A549 (cell line): ENCODE measurements around the gene CHD6. TPM values are rescaled to one million over a fixed set of nuclear protein-coding genes. Genes with fewer than 3 reads are reported as not detected.

Source experiments
- ATAC-seq, 2 experiments: fragments of 200-7000 bp in 1 of 2; fragments of >200 bp in 1 of 2; cut with Nextera tagmentation in 1 of 2; cut with Tn5 transposase in 1 of 2; 3 replicates each; pipeline versions ENCODE4 v1.8.0 to v1.9.1; 2018 to 2020; ENCODE audit warnings: mild to moderate bottlenecking in 1 of 2, moderate library complexity in 1 of 2
- CTCF ChIA-PET: fragments of 300-600 bp; sonication (Branson Sonifier 250); formaldehyde crosslinking; extraction: SDS; loops from one replicate; lab custom pipeline; 2021; ENCODE audit warnings: antibody characterized with exemption, inconsistent platforms; lab: Yijun Ruan, JAX
- POLR2A ChIA-PET: fragments of 350-600 bp; formaldehyde crosslinking; extraction: SDS; loops from one replicate; lab custom pipeline; 2021; ENCODE audit warnings: antibody characterized with exemption, inconsistent platforms; lab: Yijun Ruan, JAX
- DNase-seq, 2 experiments: peaks; one replicate each; pipeline versions ENCODE4 v3.0.0 to v3.0.0-alpha.2; 2011 to 2016; ENCODE audit warnings: low read depth in 1 of 2, low spot score in 1 of 2
- FAIRE-seq: peaks from 2 replicates; lab custom pipeline; 2011; peaks lifted over from hg19 to GRCh38; lab: Jason Lieb, UNC
- H3K27ac ChIP-seq, 2 experiments: fragments of >200 bp; sonication (Bioruptor Twin); formaldehyde crosslinking; 3 replicates each; pipeline ENCODE4 v1.5.1; 2016 to 2017
- H3K4me1 ChIP-seq: fragments of >200 bp; sonication (Bioruptor Twin); formaldehyde crosslinking; 3 replicates; pipeline ENCODE4 v1.6.1; 2016
- H3K4me2 ChIP-seq: fragments of >200 bp; sonication (Bioruptor Twin); formaldehyde crosslinking; 3 replicates; pipeline ENCODE4 v1.6.1; 2016
- H3K4me3 ChIP-seq: fragments of >200 bp; sonication (Bioruptor Twin); formaldehyde crosslinking; 3 replicates; pipeline ENCODE4 v1.5.1; 2016
- H3K9me3 ChIP-seq: fragments of >200 bp; sonication (Bioruptor Twin); formaldehyde crosslinking; 3 replicates; pipeline ENCODE4 v1.6.1; 2016
- GATA3 ChIP-seq: IDR thresholded peaks from 2 replicates; pipeline ENCODE4 v1.6.1; 2012; ENCODE audit warnings: borderline replicate concordance
- HOXA7 ChIP-seq: fragments of 250-450 bp; sonication (Bioruptor Pico); IDR thresholded peaks from 2 replicates; pipeline ENCODE4 v1.5.0; 2020; ENCODE audit warnings: mild to moderate bottlenecking, moderate library complexity
- KDM1A ChIP-seq: fragments of 200-600 bp; sonication (generic); IDR thresholded peaks from 2 replicates; pipeline ENCODE4 v1.6.1; 2016; ENCODE audit warnings: low read depth, mild to moderate bottlenecking
- MAZ ChIP-seq: fragments of 150-350 bp; IDR thresholded peaks from 2 replicates; pipeline ENCODE4 v1.6.1; 2014; ENCODE audit warnings: antibody characterized with exemption, low read depth, low read length, borderline replicate concordance
- NR3C1 ChIP-seq: fragments of >200 bp; sonication (Bioruptor Twin); formaldehyde crosslinking; IDR thresholded peaks from 3 replicates; pipeline ENCODE4 v1.6.1; 2017
- PHF8 ChIP-seq: fragments of 200-600 bp; sonication (generic); IDR thresholded peaks from 2 replicates; pipeline ENCODE4 v1.6.1; 2016; ENCODE audit warnings: low read depth, mild to moderate bottlenecking, antibody characterized with exemption, moderate library complexity, borderline replicate concordance
- RFX5 ChIP-seq: fragments of 450-650 bp; IDR thresholded peaks from 2 replicates; pipeline ENCODE4 v1.7.1; 2014; ENCODE audit warnings: antibody characterized with exemption, mild to moderate bottlenecking, moderate library complexity
- RNF2 ChIP-seq: fragments of 200-600 bp; sonication (generic); IDR thresholded peaks from 2 replicates; pipeline ENCODE4 v1.6.1; 2016; ENCODE audit warnings: low read depth, mild to moderate bottlenecking, antibody characterized with exemption, moderate library complexity, borderline replicate concordance
- TP53 ChIP-seq: fragments of 250-450 bp; sonication (Bioruptor Pico); IDR thresholded peaks from 2 replicates; pipeline ENCODE4 v1.5.0; 2021; ENCODE audit warnings: mild to moderate bottlenecking, moderate library complexity
- WGBS: methylation state at CpG from one replicate; pipeline ENCODE4 v1.1.6; 2017; ENCODE audit errors: missing lambda C conversion rate; 5-methylcytosine and 5-hydroxymethylcytosine counted together
- polyA plus RNA-seq, 4 experiments: library from polyadenylated mRNA; depleted of rRNA in 3 of 4; stranded (reverse); fragments of >200 nt; fragmentation: RNase III in 1 of 4; extraction: RNeasy Plus Mini Kit Qiagen cat#74134 plus additional on column Dnase treatment in 1 of 4; gene quantifications; 2 replicates in 3 of 4; 3 replicates in 1 of 4; pipeline ENCODE4 v1.2.3, GENCODE V29; 2011 to 2017
- TF ChIP-seq, protein P1 (sequence below): fragments of 250-450 bp; sonication (Bioruptor Pico); IDR thresholded peaks from 2 replicates; pipeline ENCODE4 v1.5.0; 2021; ENCODE audit warnings: mild to moderate bottlenecking, moderate library complexity, borderline replicate concordance
- TF ChIP-seq, protein P2 (sequence below): fragments of 450-650 bp; IDR thresholded peaks from 2 replicates; pipeline ENCODE4 v1.6.1; 2014; ENCODE audit warnings: antibody characterized with exemption
- TF ChIP-seq, protein P3 (sequence below): fragments of 200-600 bp; sonication (generic); IDR thresholded peaks from 2 replicates; pipeline ENCODE4 v1.6.1; 2016; ENCODE audit warnings: antibody characterized with exemption, mild to moderate bottlenecking, moderate library complexity
- TF ChIP-seq, protein P4 (sequence below): fragments of 250-450 bp; sonication (Bioruptor Pico); IDR thresholded peaks from 2 replicates; pipeline ENCODE4 v1.5.0; 2020; ENCODE audit warnings: low read depth, mild to moderate bottlenecking, moderate library complexity

The CHD6 gene
- polyA plus RNA-seq, 2 of the 4 experiments (the other 2 are of a cell fraction), result 8.2 to 22.6 TPM

DNA sequence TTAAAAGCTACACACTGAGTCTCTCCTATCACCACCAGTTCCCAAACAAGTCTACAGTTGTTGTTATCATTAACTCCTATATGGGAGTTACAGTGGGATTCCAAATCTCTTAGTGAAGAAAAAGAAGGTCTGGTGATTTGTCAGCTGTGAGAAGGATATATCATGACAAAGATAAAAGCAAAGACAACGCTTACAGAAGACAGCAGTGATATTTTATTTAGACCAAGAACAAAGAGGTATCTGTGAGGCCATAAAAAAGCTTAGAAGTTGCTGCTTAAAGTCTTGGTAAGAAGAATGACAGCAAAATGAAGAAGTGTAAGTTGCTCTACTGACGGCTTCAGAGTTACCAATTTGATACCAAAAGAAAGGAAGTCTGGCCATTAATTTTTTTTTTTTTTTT is 47.2 kb downstream of the CHD6 start:
- Histone ChIP-seq H3K9me3 (no peaks in the 10 kb centered on the region), H3K4me3 (no peak overlapping the region), H3K4me2 (no peak overlapping the region), H3K4me1 (peaks cover 13% of the 10 kb centered on the region), H3K27ac (no peak overlapping the region)
- FAIRE-seq (no peak), ATAC-seq (no peak), DNase-seq (no peak)
- ChIA-PET CTCF (interaction anchor here (0.6 to 0.7 kb wide), 2 partner anchors 76 to 924 kb away, joined by 3 read pairs; no protein-coding TSS in a partner anchor), POLR2A (interaction anchor here (0.6 kb wide), 1 partner anchor 37 kb away, joined by 4 read pairs; no protein-coding TSS in a partner anchor)
- 92% methylated on average over 2 of the region's 2 CpGs for WGBS
- TF ChIP-seq RNF2, result no peak
- TF ChIP-seq PHF8, result no peak
- TF ChIP-seq, protein P1, sequence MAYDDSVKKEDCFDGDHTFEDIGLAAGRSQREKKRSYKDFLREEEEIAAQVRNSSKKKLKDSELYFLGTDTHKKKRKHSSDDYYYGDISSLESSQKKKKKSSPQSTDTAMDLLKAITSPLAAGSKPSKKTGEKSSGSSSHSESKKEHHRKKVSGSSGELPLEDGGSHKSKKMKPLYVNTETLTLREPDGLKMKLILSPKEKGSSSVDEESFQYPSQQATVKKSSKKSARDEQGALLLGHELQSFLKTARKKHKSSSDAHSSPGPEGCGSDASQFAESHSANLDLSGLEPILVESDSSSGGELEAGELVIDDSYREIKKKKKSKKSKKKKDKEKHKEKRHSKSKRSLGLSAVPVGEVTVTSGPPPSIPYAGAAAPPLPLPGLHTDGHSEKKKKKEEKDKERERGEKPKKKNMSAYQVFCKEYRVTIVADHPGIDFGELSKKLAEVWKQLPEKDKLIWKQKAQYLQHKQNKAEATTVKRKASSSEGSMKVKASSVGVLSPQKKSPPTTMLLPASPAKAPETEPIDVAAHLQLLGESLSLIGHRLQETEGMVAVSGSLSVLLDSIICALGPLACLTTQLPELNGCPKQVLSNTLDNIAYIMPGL (CRISPR knock-in tag), result no peak
- TF ChIP-seq, protein P2, sequence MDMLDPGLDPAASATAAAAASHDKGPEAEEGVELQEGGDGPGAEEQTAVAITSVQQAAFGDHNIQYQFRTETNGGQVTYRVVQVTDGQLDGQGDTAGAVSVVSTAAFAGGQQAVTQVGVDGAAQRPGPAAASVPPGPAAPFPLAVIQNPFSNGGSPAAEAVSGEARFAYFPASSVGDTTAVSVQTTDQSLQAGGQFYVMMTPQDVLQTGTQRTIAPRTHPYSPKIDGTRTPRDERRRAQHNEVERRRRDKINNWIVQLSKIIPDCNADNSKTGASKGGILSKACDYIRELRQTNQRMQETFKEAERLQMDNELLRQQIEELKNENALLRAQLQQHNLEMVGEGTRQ, result no peak
- no peak for TF ChIP-seq GATA3
- no peak for TF ChIP-seq HOXA7 (CRISPR knock-in tag)
- no peak for TF ChIP-seq TP53 (CRISPR knock-in tag)
- TF ChIP-seq, protein P3, sequence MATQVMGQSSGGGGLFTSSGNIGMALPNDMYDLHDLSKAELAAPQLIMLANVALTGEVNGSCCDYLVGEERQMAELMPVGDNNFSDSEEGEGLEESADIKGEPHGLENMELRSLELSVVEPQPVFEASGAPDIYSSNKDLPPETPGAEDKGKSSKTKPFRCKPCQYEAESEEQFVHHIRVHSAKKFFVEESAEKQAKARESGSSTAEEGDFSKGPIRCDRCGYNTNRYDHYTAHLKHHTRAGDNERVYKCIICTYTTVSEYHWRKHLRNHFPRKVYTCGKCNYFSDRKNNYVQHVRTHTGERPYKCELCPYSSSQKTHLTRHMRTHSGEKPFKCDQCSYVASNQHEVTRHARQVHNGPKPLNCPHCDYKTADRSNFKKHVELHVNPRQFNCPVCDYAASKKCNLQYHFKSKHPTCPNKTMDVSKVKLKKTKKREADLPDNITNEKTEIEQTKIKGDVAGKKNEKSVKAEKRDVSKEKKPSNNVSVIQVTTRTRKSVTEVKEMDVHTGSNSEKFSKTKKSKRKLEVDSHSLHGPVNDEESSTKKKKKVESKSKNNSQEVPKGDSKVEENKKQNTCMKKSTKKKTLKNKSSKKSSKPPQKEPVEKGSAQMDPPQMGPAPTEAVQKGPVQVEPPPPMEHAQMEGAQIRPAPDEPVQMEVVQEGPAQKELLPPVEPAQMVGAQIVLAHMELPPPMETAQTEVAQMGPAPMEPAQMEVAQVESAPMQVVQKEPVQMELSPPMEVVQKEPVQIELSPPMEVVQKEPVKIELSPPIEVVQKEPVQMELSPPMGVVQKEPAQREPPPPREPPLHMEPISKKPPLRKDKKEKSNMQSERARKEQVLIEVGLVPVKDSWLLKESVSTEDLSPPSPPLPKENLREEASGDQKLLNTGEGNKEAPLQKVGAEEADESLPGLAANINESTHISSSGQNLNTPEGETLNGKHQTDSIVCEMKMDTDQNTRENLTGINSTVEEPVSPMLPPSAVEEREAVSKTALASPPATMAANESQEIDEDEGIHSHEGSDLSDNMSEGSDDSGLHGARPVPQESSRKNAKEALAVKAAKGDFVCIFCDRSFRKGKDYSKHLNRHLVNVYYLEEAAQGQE, result no peak
- TF ChIP-seq, all 56 proteins: peak for 0

DNA sequence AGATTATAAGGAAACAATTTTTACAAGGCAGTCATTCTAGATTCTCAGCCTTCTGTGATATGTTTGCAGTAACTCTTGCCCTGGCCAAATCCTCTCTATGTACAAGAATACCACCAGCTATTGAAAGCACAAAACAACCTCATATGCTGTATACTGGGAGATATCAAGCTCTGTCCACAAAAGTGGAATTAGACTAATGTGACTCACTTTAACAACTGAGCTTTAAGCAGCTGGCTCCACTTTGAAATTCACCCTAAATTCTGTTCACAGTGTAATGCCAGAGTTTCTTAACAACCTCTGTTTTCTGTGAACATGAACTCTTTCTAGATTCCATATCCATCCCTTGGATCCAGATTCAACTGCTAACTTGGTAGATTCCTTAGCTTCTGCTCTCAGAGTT is 47.6 kb downstream of the CHD6 start:
- Histone ChIP-seq H3K9me3 (no peaks in the 10 kb centered on the region), H3K4me2 (no peak overlapping the region), H3K4me1 (peaks cover 8% of the 10 kb centered on the region), H3K27ac (no peak overlapping the region), H3K4me3 (no peak overlapping the region)
- no peak for TF ChIP-seq RFX5
- TF ChIP-seq NR3C1, result no peak
- TF ChIP-seq KDM1A, result no peak
- TF ChIP-seq MAZ, result no peak
- TF ChIP-seq, protein P4, sequence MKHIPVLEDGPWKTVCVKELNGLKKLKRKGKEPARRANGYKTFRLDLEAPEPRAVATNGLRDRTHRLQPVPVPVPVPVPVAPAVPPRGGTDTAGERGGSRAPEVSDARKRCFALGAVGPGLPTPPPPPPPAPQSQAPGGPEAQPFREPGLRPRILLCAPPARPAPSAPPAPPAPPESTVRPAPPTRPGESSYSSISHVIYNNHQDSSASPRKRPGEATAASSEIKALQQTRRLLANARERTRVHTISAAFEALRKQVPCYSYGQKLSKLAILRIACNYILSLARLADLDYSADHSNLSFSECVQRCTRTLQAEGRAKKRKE, result no peak
- TF ChIP-seq, protein P3, result no peak
- ATAC-seq, result no peak
- no peak for DNase-seq
- FAIRE-seq, result no peak
- POLR2A ChIA-PET, result no interaction called here
- CTCF ChIA-PET, result interaction anchor here (0.6 to 0.8 kb wide), 2 partner anchors 11 to 924 kb away, joined by 3 read pairs; no protein-coding TSS in a partner anchor
